Measurements from ENCODE around the gene SLC44A4.
"Not testable (repeated sequence)": the region's sequence is repeated elsewhere in the genome, so short reads cannot be mapped to it uniquely, and the experiment has no call there.

Gene SLC44A4

DNA sequence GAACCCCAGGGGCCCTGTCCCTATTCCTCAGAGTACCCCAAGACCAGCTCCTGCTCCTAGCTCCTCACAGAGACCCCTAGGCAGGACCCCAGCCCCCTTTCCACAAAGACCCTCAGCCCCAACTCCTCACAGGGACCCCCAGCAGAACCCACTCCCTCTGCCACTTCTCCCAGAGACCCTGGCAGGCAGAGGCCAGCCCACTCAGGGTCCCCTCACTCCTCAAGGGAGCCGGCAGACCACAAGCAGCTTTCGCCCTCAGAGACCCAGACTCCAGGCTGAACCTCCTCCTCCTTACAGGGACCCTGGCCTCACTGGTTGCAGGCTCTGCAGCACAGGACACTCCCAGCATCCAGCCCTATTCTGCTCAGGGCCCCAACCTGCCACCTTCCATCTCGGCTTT lies 575 bp downstream of the SLC44A4 start:
- no peak for DNase-seq

DNA sequence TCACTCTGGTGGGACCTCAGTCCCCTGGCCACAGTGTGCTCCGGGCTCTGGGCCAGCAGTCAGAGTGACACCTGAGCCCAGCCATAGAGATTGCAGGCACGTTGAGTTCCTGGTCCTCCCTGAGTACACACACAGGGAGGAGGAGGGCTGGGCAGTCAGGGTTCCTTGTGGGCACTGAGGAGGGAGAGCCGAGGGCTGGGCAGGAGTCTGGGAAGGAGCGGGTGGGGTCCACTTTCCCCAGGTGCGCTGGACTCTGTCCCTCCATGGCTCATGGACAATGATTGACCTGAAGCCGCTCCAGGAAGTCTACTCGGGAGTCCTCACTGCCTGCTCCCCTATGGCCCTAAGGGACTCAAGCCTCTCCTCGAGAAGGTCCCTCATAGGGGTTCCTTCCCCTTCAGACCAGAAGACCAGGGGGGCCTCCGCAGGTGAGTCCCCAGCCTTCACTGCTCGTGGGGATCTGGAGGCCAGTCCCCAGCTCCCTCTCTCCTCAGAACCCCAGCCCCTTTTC lies 1.1 kb downstream of the SLC44A4 start:
- no peak for DNase-seq

DNA sequence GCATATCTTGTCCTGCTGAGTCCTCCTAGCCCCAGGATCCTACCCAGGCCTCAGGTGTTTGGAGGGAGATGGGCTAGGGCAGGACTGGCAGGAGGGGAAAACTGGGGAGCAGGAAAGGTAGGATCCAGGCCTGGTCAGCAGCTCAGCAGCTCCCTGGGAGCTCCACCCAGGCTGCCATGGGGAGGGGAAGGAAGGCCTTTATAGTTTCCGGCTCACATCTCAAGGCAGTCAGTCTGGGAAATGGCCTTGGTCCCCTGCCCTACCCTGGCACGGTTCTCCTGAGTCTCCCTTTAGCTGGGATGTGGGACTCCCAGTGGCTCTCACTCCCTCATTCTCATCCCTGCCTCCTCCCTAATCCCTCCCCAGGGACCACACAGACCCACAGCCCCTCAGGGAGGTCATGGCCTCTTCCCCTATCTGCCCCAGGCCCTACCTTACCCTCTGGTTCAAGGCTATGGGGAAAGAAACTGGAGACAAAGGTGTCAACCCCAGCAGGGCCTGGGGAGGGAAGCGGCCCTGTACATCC lies 1.6 kb downstream of the SLC44A4 start:
- DNase-seq, result no peak

DNA sequence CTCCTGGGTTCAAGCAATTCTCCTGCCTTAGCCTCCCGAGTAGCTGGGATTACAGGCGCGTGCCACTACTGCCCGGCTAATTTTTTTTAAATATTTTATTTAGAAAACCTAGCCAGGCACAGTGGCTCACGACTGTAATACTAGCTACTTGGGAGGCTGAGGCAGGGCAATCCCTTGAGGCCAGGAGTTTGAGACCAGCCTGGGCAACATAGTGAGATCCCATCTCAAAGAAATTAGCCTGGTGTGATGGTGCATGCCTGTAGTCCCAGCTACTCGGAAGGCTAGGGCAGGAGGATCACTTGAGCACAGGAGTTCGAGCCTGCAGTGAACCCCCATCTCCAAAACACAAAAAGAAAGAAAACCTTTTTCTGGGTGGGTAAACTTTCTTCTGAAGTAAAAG lies 2.4 kb downstream of the SLC44A4 start:
- DNase-seq, result no peak

DNA sequence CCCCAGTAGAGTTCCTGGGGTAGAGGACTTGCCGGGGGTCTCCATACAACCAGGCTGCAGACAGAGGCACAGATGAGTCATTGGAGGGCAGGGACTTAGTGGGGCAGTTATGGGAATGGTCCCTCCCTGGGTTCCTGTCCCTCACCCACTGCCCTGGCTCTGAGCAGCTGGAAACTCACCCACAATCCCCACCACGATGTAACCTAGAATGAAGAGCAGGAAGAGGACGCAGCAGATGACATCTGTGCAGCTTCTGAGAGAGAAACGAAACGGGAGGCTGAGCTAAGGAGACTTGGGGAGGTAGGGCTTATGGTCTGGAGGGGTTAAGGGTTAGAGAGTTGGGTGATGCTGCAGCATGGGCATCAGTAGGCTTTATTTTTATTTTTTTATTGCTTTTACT lies 2.9 kb downstream of the SLC44A4 start:
- DNase-seq, result no peak

DNA sequence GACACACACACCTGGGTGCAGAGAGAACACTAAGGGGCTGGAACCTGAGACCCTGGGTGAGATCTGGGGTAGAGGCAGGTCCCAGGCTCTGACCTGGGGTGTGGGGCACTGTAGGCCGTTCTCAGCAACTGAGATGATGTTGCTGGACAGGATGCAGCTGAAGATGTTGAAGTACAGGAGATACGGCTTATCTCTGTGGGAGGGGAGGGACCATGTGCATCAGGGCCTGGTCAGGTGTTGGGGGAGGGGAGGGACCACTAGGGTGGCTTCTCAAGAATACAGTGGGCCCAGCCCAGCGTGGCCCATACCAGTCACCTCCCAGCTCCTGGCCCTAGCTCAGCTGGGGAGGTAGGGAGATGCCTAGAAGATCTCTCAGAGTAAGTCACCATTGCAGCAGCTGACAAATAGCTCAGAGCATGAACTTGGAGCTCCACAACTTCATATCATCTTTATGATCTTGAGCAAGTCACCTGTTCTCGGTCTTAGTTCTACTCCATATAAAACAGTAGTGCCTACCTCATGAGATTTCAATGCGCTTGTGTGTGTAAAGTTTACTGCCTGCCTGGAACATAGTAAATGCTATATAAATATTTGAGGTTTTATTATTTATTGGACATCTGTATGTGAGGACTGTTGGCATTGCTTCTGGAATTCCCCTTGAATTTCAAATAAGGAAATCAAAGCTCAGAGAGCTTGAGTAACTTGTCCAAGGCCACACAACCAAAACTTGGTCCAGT lies 3.8 kb downstream of the SLC44A4 start:
- DNase-seq, result no peak

DNA sequence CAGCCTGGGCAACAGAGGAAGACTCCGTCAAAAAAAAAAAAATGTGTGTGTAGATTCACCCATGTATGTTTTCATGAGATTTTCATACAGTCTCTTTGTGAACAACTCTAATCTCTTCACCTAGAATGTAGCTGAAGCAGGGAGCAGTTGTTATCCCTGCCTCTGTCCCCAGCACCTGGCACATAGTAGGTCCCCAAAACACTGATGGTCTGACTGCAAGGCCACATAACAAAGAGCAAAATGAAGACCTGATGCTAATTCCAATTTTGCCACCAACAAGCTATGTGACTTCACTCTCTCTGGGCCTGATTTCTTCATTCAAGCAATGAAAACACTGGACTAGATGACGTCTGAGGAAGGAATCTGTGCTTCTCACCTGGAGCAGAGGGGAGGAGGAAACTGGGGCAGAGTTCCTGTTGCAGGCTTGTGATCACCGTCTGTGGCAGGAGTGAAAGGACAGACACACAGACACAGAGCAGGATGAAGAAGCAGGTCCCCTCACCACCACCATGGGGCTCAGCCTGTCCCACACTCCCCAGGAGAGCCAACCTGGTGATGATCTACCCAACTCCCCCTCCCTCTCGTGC lies 4.6 kb downstream of the SLC44A4 start:
- DNase-seq, result no peak

DNA sequence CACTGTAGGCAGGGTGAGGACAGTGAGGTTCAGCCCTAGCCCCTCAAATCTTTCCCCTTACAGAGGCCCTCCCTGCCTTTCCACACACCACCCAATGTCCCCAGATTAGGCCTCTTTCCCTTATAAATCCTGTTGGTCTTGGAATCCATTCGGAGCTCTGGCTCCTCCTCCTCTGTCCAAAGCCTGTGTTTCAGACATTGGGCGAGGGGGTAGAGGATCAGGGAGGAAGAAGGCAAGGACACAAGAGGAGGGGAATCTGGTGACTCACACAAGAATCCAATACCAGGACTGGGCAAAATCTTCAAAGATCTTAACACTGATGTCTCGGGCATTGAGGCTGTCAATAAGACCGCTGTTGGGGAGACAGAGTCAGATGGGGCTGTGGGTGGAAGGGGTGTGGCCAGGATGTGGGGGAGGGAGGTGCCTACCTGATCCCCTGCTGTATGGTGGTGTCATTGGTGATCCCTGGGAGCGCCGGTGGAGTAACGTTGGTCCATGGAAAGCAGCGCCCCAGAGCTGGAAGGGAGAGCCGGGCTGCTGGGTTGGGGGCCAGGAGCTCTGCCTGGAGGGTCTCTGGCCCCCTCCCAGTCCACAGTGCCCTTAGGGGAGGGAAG lies 7.6 kb downstream of the SLC44A4 start:
- DNase-seq, result no peak

DNA sequence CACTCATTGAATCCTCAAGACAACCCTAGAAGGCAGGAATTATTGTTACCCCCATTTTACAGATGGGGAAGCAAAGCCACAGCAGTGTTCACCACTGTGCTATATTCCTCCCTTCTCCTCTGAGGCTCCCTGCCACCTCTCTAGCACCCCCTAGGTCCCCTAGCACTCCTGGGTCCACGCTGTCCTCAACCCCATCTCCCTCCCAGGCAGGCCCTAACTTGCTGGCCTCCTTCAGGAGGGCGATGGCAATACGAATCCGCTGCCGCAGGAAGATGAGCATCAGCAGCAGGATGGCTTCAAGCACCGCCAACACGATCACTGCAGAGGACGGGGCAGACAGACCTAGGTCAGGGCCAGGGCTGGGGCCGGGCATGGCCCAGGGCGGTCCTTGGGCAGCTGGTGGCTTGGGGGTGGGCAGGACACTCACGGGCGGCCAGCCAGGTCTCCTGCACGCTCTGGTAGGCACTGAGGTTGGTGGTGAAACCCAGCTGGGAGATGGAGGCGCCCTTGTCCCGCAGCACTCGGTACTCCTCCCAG lies 8.3 kb downstream of the SLC44A4 start:
- no peak for DNase-seq

DNA sequence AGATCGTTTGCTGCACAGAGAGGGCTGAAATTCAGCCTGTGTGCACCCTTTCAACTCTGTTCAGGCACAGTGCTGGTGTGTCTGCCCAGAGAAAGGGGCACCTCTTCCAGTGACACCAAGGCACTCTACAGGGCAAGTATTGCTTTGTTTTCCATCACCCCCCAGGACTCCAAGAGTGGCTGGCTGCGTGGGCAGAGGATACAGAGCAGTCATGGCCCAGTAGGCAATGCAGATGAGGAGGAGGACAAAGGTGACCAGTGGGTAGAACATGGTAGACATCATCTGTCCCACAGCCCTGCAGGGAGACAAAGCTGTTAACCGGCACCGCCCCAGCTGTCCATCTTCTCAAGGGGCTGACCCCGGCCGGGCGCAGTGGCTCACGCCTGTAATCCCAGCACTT lies 9.5 kb downstream of the SLC44A4 start:
- no peak for DNase-seq

DNA sequence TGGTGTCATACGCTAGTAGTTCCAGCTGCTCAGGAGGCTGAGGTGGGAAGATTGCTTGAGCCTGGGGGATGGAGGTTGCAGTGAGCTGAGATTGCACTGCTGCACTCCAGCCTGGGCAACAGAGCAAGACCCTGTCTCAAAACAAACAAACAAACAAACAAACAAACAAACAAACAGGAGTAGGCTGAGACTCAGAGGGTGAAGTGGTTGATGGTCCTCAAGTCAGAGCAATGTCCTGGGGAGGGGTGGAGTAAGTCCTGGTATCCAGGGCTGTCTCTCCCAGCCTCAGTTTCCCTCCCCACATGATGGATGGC lies 10.2 kb downstream of the SLC44A4 start:
- DNase-seq, result not testable (repeated sequence)

DNA sequence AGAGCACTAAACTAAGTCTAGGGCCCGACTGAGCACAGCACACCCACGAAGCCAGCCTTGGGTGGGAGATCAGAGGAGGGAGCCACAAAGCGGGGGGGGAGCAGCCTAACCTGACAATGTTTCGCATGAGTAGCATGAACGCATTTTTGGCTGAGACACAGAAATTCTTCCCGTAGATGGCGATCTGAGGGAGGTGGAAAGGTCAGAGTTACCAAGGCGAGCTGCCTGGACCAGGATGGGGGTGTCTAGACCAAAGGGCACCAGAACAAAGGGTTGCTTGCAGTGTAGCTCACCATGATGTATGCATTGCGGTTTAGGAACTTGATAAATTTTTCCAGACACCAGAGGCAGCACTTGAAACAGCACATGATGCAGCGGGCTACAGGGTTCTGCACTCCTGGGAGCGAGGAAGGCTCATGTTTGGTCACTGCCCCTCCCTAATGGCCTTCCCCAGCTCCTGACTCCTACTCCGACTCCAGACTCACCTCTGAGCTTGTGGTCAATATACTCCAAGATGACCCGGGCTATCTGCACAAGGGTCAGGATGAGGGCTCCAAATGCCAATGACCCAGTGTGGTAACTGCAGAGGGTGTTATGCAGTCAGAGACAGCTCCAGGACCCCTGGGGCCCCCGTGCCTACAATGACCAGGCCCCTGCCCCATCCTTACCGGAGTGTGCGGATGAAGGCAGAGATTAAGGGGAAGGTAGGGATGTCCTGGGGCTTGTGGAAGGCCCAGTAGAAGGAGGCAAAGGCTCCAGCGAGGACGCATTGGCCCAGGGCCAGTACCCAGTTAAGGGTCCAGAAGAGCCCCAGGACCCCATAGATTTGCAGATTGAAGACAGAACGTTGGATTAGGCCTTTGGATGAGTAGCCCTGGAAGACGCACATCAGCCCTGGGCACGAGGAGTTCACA lies 13.3 kb downstream of the SLC44A4 start:
- DNase-seq, result no peak

DNA sequence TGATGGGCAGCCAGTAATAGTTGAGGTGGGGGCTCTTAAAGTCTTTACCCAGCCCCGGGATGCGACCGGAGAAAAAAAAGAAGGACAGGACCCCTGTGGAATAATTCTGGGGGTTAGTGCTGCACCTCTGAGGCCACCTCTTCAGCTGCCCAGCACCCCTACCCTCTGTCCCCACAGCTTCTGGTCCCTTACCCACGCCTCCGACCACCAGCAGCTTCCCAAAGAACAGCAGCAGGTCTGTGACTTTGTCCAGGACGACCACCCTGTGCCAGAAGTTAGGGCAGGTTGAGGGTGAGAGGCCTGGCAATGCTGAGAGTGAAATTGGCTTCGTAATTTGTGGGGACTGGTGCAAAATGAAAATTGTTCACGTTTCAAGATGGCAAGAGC lies 14.0 kb downstream of the SLC44A4 start:
- DNase-seq, result no peak

DNA sequence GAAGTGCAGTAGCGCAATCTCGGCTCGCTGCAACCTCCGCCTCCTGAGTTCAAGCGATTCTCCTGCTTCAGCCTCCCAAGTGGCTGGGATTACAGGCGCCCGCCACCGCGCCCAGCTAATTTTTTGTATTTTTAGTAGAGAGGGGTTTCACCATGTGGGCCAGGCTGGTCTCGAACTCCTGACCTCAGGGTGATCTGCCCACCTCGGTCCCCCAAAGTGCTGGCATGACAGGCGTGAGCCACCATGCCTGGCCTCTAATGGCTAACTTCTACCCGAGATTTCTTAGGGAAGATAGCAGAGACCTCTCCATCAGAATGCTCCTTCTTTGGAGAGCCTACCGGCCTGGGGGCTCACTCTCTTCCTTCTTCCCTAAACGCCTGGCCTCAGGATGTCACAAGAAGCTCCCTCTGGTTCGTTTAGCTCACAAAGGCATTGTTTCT lies 14.7 kb downstream of the SLC44A4 start:
- DNase-seq, result peak; percentile 2

DNA sequence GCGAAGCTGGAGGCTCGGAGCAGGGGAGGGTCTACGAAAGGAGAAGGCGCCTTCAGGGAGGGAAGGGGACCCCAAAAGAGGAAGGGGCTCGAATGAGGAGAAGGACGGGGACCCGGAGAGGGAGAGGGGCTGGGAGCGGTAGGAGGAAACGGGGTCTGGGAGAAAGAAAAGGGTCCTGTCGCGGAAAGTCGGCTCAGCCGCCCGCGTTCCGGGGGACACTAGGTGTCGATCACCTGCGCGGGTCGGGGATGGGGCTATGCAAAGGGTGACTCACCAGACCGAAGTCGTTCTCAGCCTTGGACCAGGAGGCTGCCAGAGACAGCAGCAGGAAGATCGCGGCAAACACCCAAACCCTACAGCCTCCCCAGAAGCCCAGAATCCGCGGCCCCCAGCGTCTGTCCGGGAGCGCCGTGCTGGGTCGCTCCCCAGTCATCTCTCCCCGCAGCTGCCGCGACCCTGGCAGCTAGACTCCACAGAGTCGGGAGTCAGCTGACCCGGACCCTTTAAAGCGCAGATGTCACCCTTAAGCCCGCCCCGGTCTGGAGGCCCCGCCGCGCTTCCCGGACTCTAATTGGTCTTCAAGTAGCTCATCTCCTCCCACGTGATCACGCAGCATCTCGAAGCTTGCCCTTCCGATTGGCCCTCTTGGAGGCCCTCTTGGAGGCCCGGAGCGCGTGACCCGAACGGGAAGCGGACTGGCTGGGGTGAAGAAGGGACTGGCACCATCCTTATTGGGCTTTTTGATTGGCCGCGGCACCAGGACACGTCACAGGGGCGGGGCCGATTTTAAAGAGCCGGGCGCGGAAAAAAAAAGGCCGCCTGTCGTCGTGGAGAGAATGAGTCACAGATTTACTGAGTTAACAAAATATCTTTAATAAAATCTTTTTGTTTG lies 16.2 kb downstream of the SLC44A4 start, which contains the start of gene NEU1:
NEU1 (minus strand) TSS at position 478 of the 892 bp plus-strand sequence; CDS start at position 433, 45 bp downstream.
- peak; percentile 95 for DNase-seq

DNA sequence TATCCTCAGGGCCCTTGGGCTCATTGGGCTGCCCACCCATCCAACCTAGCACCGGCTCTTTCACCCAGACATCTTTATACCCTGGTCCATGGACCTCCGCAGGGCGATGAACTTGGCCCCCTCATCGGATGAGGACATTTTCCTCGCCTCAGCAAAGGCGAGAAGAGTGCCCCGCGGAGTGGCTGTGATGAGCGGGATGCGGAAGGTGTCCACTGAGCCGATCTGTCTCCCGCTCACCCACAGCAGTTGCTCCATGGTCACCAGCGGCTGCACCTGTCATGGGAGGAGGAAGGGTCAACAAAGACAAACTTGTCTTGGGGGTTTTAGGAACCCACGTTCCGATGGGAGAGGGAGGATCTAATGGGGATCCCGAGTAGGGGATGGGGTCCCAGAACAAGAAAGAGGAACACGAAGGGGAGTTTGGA lies 16.9 kb downstream of the SLC44A4 start:
- no peak for DNase-seq

DNA sequence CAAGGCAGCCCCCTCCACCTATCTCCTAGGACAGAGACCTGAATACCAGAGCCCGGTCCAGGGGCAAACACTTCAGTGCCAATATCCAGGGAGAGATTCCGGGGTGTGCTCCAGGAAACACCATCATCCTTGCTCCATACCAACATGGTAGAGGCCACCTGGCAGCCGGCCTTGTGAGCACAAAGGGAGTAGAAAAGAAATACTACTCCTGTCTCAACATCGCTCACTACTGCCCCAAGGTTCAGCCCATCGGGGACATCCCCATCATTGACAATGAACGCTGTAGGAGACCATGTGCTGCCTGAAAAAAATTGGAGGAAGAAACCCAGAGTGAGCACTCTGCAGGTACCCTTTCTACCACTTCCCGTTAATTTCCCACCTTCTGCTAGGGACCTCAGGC lies 17.6 kb downstream of the SLC44A4 start:
- no peak for DNase-seq

DNA sequence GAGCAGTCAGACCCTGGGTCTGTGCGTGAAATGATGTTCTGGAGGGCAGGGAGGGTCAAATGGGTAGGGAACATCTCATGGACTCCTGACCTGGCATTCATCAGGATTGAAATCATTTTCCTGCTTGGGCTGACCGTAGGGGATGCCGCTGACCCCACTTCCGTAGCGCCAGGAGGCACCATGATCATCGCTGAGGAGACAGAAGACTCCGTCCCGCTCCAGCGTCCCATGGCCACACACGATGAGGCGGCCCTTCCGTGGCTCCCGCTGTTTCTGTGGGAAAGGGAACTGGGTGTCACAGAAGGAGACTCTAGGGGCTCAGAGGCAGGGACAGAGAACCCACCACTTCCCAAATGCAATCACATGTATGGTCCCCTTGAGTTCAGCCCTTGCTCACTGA lies 18.4 kb downstream of the SLC44A4 start:
- DNase-seq, result no peak

DNA sequence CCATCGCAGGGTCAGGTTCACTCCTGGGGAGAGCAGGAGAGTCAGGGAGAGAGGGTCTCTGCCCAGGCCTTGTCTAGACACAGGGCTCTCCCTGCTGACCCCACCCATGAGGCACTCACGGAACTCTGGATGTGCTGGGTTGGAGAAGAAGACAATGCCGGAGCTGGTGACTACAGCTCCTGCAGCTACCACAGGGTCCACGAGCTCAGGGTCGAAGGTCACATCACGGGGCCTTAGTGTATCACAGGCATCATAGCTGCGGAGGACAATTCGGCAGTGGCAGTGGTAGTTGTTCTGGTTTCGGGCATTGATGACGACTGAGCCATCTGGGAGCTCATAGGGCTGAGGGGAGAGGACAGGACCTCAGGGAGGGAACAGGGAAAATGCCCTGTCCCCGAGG lies 18.9 kb downstream of the SLC44A4 start:
- no peak for DNase-seq

DNA sequence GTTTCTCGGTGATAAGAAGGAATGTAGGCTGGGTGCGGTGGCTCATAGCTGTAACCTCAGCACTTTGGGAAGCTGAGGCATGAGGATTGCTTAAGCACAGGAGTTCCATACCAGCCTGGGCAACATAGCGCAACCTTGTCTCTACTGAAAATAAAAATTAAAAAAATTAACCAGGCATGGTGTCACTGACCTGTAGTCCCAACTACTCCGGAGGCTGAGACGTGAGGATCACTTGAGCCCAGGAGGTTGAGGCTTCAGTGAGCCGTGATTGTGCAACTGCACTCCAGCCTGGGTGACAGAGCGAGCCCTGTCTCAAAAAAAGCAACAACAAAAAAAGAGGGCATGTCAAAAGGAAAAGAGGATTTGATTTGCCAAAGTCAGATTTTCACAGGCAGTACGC lies 20.1 kb downstream of the SLC44A4 start:
- no peak for DNase-seq

DNA sequence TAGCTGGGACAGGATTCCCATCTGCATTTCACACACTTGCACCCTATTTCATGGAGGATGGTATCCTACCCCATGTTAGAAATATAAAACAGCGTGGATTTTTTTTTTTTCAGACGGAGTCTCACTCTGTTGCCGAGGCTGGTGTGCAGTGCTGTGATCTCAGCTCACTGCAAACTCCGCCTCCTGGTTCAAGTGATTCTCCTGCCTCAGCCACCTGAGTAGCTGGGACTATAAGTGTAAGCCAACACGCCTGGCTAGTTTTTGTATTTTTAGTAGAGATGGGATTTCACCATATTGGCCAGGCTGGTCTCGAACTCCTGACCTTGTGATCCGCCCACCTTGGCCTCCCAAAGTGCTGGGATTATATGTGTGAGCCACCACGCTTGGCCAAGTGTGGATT lies 21.0 kb downstream of the SLC44A4 start:
- DNase-seq, result not testable (repeated sequence)
